OCI-LY1 (cell line): ENCODE data around the gene KIRREL2.

Experiments
- H2AFZ ChIP-seq: fragments of 200-600 bp; sonication (generic), shearing (Covaris generic); 2 replicates; pipeline ENCODE4 v1.6.0; 2014; ENCODE audit warnings: antibody characterized with exemption, mild to moderate bottlenecking, low read length
- H3F3A ChIP-seq: fragments of 200-600 bp; sonication (generic), shearing (Covaris generic); 2 replicates; pipeline ENCODE4 v1.6.0; 2014; ENCODE audit warnings: mild to moderate bottlenecking, antibody characterized with exemption, low read length, moderate library complexity; ENCODE audit not compliant: insufficient read depth
- H3K27ac ChIP-seq: fragments of 200-600 bp; sonication (generic); 2 replicates; pipeline ENCODE4 v1.5.1; 2014; ENCODE audit warnings: low read length, mixed run types, mild to moderate bottlenecking, low read depth; ENCODE audit not compliant: poor library complexity, severe bottlenecking
- H3K27me3 ChIP-seq: fragments of 200-600 bp; sonication (generic); 2 replicates; pipeline ENCODE4 v1.6.0; 2014; ENCODE audit warnings: antibody characterized with exemption, mild to moderate bottlenecking, low read length, moderate library complexity; ENCODE audit not compliant: insufficient read depth
- H3K36me3 ChIP-seq: fragments of 200-600 bp; sonication (generic); 2 replicates; pipeline ENCODE4 v1.6.1; 2014; ENCODE audit warnings: mild to moderate bottlenecking, antibody characterized with exemption, low read length, moderate library complexity, mixed read lengths; ENCODE audit not compliant: insufficient read depth
- H3K4me1 ChIP-seq: fragments of 200-600 bp; sonication (generic); 2 replicates; pipeline ENCODE4 v1.5.1; 2014; ENCODE audit warnings: mild to moderate bottlenecking, low read length, moderate library complexity; ENCODE audit not compliant: insufficient read depth, severe bottlenecking
- H3K4me2 ChIP-seq: fragments of 200-600 bp; sonication (generic), shearing (Covaris generic); 2 replicates; pipeline ENCODE4 v1.6.1; 2014; ENCODE audit warnings: low read length
- H3K4me3 ChIP-seq: fragments of 200-600 bp; sonication (generic); 2 replicates; pipeline ENCODE4 v1.5.1; 2014; ENCODE audit warnings: low read length, low read depth, mild to moderate bottlenecking, mixed read lengths; ENCODE audit not compliant: poor library complexity, severe bottlenecking
- H3K79me2 ChIP-seq: fragments of 200-600 bp; shearing (Covaris generic); 2 replicates; pipeline ENCODE4 v1.6.1; 2016; ENCODE audit warnings: mixed run types, low read length, mixed read lengths; ENCODE audit not compliant: insufficient read depth
- H3K9ac ChIP-seq: fragments of 200-600 bp; sonication (generic), shearing (Covaris generic); 2 replicates; pipeline ENCODE4 v1.6.1; 2014; ENCODE audit warnings: mild to moderate bottlenecking, low read length, mixed read lengths
- H3K9me2 ChIP-seq: fragments of 200-600 bp; sonication (generic), shearing (Covaris generic); 2 replicates; pipeline ENCODE4 v1.6.1; 2014; ENCODE audit warnings: low read depth, mild to moderate bottlenecking, low read length, mixed read lengths
- H3K9me3 ChIP-seq: fragments of 200-600 bp; shearing (Covaris generic); 2 replicates; pipeline ENCODE4 v1.6.1; 2014; ENCODE audit warnings: low read length, mixed read lengths
- H4K20me1 ChIP-seq: fragments of 200-600 bp; sonication (generic), shearing (Covaris generic); 2 replicates; pipeline ENCODE4 v1.6.0; 2016; ENCODE audit warnings: mild to moderate bottlenecking, low read length; ENCODE audit not compliant: insufficient read depth
- CTCF ChIP-seq: fragments of 200-600 bp; sonication (generic), shearing (Covaris generic); IDR thresholded peaks from 2 replicates; pipeline ENCODE4 v1.5.1; 2017; ENCODE audit warnings: mild to moderate bottlenecking, antibody characterized with exemption, low read length, moderate library complexity, mixed read lengths
- EZH2 ChIP-seq: fragments of 200-600 bp; sonication (generic), shearing (Covaris generic); IDR thresholded peaks from 2 replicates; pipeline ENCODE4 v1.8.0; 2017; ENCODE audit warnings: borderline replicate concordance, mixed run types, mild to moderate bottlenecking, antibody characterized with exemption, low read length, moderate library complexity, mixed read lengths

KIRREL2 gene

DNA sequence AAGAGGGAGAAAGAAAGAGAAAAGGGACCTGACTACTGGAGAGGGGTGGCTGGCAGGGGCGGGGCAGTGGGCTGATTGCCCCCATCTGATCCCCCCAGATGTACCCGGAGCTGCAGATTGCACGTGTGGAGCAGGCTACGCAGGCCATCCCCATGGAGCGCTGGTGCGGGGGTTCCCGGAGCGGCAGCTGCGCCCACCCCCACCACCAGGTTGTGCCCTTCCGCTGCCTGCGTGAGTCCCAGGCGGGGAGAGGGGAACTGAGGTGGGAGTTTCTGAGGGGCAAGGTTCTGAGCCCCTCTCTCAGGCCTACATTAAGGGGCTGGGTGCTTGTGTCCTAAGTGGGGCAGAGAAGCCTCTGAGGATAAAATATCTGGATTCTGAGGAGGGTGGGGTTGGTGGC is 14.1 kb downstream of the KIRREL2 start:
- TF ChIP-seq CTCF = no peak
- Histone ChIP-seq H3K9ac (no peak overlapping the region), H4K20me1 (no peaks in the 10 kb centered on the region), H3K27ac (no peak overlapping the region), H3F3A (no peaks in the 10 kb centered on the region), H2AFZ (no peak overlapping the region), H3K4me1 (peaks cover 18% of the 10 kb centered on the region), H3K27me3 (peaks cover 4% of the 10 kb centered on the region; the same call in 1 of the 2 replicates), H3K9me3 (no peaks in the 10 kb centered on the region), H3K9me2 (no peaks in the 10 kb centered on the region), H3K36me3 (no peaks in the 10 kb centered on the region), H3K4me3 (no peak overlapping the region), H3K79me2 (no peaks in the 10 kb centered on the region), H3K4me2 (no peak overlapping the region)

DNA sequence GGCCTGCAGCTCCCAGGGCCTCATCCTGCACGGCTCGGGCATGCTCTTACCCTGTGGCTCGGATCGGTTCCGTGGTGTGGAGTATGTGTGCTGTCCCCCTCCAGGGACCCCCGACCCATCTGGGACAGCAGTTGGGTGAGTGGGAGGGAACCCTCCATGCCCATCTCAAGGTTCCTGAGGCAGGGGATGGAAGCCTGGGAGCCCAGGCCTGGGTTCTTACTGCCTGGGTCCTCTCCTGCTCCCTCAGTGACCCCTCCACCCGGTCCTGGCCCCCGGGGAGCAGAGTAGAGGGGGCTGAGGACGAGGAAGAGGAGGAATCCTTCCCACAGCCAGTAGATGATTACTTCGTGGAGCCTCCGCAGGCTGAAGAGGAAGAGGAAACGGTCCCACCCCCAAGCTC is 14.9 kb downstream of the KIRREL2 start:
- H3K4me2 ChIP-seq = no peak overlapping the region
- no peaks in the 10 kb centered on the region for H3K9me2 ChIP-seq
- no peak overlapping the region for H2AFZ ChIP-seq
- no peaks in the 10 kb centered on the region for H3K9me3 ChIP-seq
- no peak overlapping the region for H3K4me3 ChIP-seq
- H3F3A ChIP-seq = no peaks in the 10 kb centered on the region
- H3K27me3 ChIP-seq = peaks cover 4% of the 10 kb centered on the region; the same call in 1 of the 2 replicates
- TF ChIP-seq CTCF (no peak), EZH2 (no peak)
- no peaks in the 10 kb centered on the region for H3K79me2 ChIP-seq
- peaks cover 18% of the 10 kb centered on the region for H3K4me1 ChIP-seq
- H3K36me3 ChIP-seq = no peaks in the 10 kb centered on the region
- H3K9ac ChIP-seq = no peak overlapping the region
- no peak overlapping the region for H3K27ac ChIP-seq
- H4K20me1 ChIP-seq = no peaks in the 10 kb centered on the region

- peaks cover 4% of the 10 kb centered on the region; the same call in 1 of the 2 replicates for H3K27me3 ChIP-seq
- TF ChIP-seq EZH2 (no peak), CTCF (no peak)
- H3F3A ChIP-seq = no peaks in the 10 kb centered on the region
- no peak overlapping the region for H3K4me3 ChIP-seq
- H3K9ac ChIP-seq = no peak overlapping the region
- no peaks in the 10 kb centered on the region for H3K9me2 ChIP-seq
- H4K20me1 ChIP-seq = no peaks in the 10 kb centered on the region
- H3K79me2 ChIP-seq = no peaks in the 10 kb centered on the region
- H3K9me3 ChIP-seq = no peaks in the 10 kb centered on the region
- no peak overlapping the region for H3K4me2 ChIP-seq
- H3K36me3 ChIP-seq = no peaks in the 10 kb centered on the region
- peaks cover 18% of the 10 kb centered on the region for H3K4me1 ChIP-seq
- H3K27ac ChIP-seq = no peak overlapping the region
- H2AFZ ChIP-seq = no peak overlapping the region
Measured at GRCh38 chr19:35872180-35872579, 15.5 kb downstream of the KIRREL2 start.
